IPS-18c (cell line): ENCODE results near the gene STX18.
"Not testable (repeated sequence)": the region's sequence is repeated elsewhere in the genome, so short reads cannot be mapped to it uniquely, and the experiment has no call there.

Experiments used
- H3K4me3 ChIP-seq: 2 replicates; pipeline ENCODE4 v1.7.0; 2013; ENCODE audit warnings: low read depth, mild to moderate bottlenecking, low read length, moderate library complexity; ENCODE audit not compliant: insufficient read depth
- H3K9me3 ChIP-seq: one replicate; pipeline ENCODE4 v1.6.1; 2013; ENCODE audit warnings: mild to moderate bottlenecking, low read length, moderate library complexity; ENCODE audit not compliant: control insufficient read depth, insufficient read depth

Gene STX18

GRCh38 chr4:4422856-4423499 is 118.9 kb downstream of the STX18 start:
- Histone ChIP-seq H3K9me3 (no peaks in the 10 kb centered on the region), H3K4me3 (no peak overlapping the region)

DNA sequence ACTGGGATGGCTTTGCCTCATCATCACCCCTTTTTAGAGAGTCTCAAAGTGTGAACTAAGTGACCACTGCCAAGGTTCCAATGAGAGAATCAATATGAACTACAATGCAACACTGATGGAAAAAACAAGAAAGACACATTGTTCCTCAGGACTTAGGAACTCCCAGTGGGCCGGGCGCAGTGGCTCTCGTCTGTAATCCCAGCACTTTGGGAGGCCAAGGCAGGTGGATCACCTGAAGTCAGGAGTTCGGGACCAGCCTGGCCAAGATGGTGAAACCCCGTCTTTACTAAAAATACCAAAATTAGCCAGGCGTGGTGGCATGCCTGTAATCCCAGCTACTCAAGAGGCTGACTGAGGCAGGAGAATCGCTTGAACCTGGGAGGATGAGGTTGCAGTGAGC is 119.7 kb downstream of the STX18 start:
- H3K4me3 ChIP-seq, H3K9me3 ChIP-seq: not testable (repeated sequence)

- Histone ChIP-seq H3K9me3 (no peaks in the 10 kb centered on the region), H3K4me3 (no peak overlapping the region)
Observed at GRCh38 chr4:4421356-4421755, 120.5 kb downstream of the STX18 start.

- Histone ChIP-seq H3K9me3 (no peaks in the 10 kb centered on the region), H3K4me3 (no peak overlapping the region)
Observed at GRCh38 chr4:4420421-4420820, 121.4 kb downstream of the STX18 start.

GRCh38 chr4:4419896-4420295 is 122.0 kb downstream of the STX18 start:
- H3K9me3 ChIP-seq = no peaks in the 10 kb centered on the region
- H3K4me3 ChIP-seq = no peak overlapping the region

GRCh38 chr4:4418676-4419390 is 123.0 kb downstream of the STX18 start:
- H3K9me3 ChIP-seq = no peaks in the 10 kb centered on the region
- no peak overlapping the region for H3K4me3 ChIP-seq

GRCh38 chr4:4417886-4418285 is 124.0 kb downstream of the STX18 start:
- Histone ChIP-seq H3K9me3 (no peaks in the 10 kb centered on the region), H3K4me3 (no peak overlapping the region)

GRCh38 chr4:4416981-4417380 is 124.9 kb downstream of the STX18 start:
- no peak overlapping the region for H3K4me3 ChIP-seq
- no peaks in the 10 kb centered on the region for H3K9me3 ChIP-seq

DNA sequence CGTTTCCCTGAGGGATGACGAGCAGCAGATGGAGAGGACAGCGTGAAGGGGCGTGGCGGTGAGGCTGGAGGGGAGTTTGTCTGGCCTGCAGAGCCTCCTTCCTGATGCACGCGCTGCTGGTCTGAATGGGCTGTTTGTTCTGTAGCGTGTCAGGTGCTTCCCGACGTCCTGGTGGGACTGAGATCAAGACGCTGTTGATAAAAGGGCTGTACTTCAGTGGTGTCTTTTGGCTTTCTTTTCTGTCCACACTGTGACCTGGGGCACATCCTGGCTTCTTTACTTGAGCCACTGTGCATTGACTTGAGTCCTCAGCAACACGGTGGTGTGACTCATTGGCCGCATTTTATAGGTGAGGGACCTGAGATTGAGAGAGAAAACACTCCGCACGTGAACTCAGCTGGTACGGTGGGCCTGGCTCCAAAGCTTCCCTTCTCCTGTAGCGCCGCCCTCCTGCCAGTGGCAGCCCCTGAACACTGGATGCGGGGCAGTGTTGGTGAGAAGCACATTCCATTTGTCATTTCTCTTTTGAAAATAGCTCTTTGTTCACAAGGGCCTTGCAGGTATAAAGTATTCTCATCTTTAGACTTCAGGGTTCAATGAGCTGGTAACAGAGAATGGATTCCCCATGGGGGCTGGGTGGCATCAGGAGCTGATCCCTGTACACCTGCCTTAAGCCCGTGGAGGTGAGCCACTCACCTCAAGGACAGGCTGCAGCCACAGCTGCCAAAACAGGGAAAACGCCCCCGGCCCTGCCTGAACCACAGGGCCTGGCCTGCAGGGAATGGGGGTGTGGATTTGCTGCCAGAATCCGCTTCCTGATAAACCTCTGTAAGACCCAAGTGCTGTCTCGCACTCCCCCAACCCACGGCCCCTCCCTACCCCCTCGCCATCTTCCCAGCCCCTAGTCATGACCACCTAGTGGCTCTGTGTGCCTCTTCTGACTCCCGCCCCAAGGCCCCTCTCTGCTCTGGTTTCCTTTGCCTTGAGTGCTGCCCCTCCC is 125.7 kb downstream of the STX18 start:
- no peaks in the 10 kb centered on the region for H3K9me3 ChIP-seq
- no peak overlapping the region for H3K4me3 ChIP-seq

DNA sequence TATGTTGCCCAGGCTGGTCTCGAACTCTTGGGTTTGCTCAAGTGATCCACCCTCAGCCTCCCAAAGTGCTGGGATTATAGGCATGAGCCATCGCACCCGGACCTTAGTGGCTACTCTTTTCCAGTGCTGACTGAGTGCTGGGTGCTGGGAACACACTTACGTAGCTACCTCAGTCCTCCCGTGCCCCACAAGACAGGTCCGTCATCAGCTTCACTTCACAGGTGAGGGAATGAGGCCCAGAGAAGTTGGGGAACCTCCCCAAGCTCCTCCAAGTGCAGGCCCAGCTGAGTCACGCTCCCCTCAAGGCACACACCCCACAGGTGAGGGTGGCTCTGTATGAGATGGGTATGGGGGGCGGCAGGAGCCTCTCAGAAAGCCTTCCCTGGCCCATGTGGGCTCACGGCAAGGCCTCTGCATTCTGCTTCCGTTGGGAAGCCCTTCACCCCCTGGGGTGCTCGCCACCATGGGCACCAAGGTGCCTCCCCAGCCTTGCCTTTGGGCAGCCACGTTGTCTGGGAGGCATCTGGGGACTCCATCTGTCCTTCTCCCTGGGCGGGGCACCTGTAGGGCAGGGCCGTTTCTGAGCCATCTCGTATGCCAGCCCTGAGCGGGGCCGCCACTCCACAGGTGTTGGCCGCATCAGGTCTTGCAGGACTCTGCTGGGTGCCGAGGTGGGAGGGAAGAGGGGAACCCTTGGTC is 126.6 kb downstream of the STX18 start:
- no peak overlapping the region for H3K4me3 ChIP-seq
- H3K9me3 ChIP-seq = no peaks in the 10 kb centered on the region

DNA sequence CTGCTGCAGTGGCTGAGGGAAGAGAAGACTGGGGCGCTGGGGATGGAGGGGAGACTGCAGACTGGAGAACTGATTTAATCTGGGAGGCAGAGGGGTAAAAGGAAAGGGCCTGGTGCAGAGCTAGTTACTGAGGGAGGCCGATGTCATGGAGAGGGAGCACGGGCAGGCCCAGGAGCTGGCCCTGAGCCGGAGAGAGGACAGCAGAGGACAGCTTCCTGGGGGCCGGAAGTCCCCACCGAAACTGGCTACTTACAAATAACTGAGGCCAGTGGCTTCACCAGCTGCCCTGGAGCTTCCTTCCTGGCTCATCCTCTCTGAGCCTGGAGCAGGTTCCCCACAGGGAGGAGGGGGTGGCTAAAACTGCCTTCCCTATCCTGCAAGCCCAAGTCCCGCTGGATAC is 128.0 kb downstream of the STX18 start:
- Histone ChIP-seq H3K4me3 (no peak overlapping the region), H3K9me3 (no peaks in the 10 kb centered on the region)

- Histone ChIP-seq H3K4me3 (no peak overlapping the region), H3K9me3 (no peaks in the 10 kb centered on the region)
Observed at GRCh38 chr4:4413373-4413725, 128.5 kb downstream of the STX18 start.

DNA sequence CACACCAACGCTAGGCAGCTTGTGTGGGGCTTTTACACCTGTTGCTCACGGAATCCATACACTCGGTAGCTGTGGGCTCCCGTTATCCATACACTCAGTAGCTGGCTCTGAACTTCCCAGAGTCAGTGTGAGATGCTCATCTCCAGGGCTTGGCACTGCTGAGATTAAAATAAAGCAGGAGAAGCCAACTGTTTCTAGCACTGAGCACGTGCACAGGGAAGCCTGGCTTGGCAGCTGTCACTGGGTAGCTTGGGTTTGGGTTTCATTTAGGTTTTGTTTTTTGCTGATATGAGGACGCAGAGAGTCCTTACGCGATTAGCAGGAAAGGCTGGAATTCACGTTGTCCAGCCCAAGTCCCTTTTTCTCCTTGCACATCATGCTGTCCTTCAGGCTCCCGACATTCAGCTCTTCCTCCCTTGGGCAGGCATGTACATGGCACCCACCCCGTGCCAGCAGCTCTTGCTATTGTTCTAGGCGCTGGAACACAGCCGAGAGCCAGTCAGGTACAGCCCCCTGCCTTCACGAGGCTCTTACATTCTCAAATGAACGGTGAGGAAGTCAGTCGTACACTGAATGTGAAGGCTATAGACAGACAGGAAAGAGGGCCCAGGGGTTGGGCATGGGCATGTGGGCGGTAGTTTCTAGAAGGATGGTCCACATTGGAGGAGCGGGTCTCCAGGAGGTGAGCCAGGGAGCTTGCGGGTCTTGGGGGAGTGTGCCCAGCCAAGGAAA is 129.0 kb downstream of the STX18 start:
- Histone ChIP-seq H3K9me3 (no peaks in the 10 kb centered on the region), H3K4me3 (no peak overlapping the region)

- Histone ChIP-seq H3K4me3 (no peak overlapping the region), H3K9me3 (no peaks in the 10 kb centered on the region)
Observed at GRCh38 chr4:4411906-4412305, 129.9 kb downstream of the STX18 start.

GRCh38 chr4:4410271-4410670 is 131.6 kb downstream of the STX18 start:
- Histone ChIP-seq H3K4me3 (no peak overlapping the region), H3K9me3 (no peaks in the 10 kb centered on the region)

DNA sequence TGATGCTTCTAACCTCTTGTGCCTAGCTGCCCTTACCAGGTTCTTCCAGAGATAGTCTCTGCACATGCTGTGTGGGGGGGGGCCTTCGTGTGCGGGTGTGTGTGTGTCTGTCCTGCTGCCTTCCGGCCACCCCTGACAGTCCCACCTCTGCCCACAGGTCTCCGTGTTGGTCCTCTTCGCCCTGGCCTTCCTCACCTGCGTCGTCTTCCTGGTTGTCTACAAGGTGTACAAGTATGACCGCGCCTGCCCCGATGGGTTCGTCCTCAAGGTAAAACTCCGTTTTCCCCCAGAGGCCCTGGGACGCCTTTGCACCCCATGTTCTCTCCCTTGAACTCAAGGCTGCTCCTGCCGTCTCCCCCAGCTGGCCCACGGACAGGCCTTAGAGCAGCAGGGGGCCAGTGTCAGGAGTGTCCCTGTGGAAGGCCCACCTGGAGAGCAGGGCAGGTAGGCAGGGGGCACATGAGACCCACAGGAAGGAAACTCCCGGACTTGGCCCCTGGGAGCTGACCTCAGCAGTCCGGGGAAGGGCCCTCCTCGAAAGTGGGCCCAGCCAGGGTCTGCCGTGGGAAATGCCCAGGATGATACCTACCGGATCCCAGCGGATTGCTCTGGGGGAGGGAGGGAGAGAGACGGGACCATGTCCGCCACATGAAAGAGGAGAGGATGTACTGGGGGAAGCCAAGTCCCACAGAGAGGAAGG is 132.3 kb downstream of the STX18 start:
- H3K4me3 ChIP-seq = no peak overlapping the region
- H3K9me3 ChIP-seq = no peaks in the 10 kb centered on the region
